Measurements from ENCODE around the gene APAF1. TPM values are rescaled to one million over a fixed set of nuclear protein-coding genes. Genes with fewer than 3 reads are reported as not detected.

The APAF1 gene
- total and polyA plus RNA-seq, 7 experiments from 2014 or later: 3.4 to 36.4 (median 26.7) TPM

GRCh38 chr12:98612696-98613334, 32.3 kb upstream of the APAF1 start:
- peaks cover 0 to 5% (median 1%) of the 10 kb centered on the region in 5 donors for H3K36me3 Mint-ChIP-seq
- no peaks in the 10 kb centered on the region for H3K36me3 ChIP-seq (ENCODE audit: control insufficient read depth in 2 of 3, insufficient read depth in 3 of 3, low read length in 3 of 3)
- H3K4me3 Mint-ChIP-seq: peak overlapping the region in 1 of 10 donors; percentile 0
- peaks cover 0 to 4% (median 0%) of the 10 kb centered on the region in 11 donors for H3K9me3 Mint-ChIP-seq
- H3K9me3 ChIP-seq (ENCODE audit: control insufficient read depth in 2 of 3, low read length in 3 of 3): no peaks in the 10 kb centered on the region
- H3K27me3 ChIP-seq (ENCODE audit: control insufficient read depth in 2 of 2, insufficient read depth in 2 of 2, low read length in 2 of 2): no peaks in the 10 kb centered on the region
- no peaks in the 10 kb centered on the region for H3K4me1 ChIP-seq (ENCODE audit: control insufficient read depth in 2 of 2, insufficient read depth in 2 of 2, low read length in 2 of 2)
- ChIA-PET POLR2A (interaction anchor here (0.6 to 1.1 kb wide), 3 partner anchors 19 to 26 kb away, joined by 3 to 5 read pairs (median 4); partner anchors contain the start of gene SLC25A3), CTCF (no interaction called here)
- H3K27ac Mint-ChIP-seq: peak overlapping the region in 8 of 9 donors; percentile 22 to 90 (median 70)
- H3K27me3 Mint-ChIP-seq: no peaks in the 10 kb centered on the region
- no peak for DNase-seq
- H3K4me3 ChIP-seq (ENCODE audit: low read length): no peak overlapping the region
- H3K4me1 Mint-ChIP-seq: peaks cover 0 to 7% (median 6%) of the 10 kb centered on the region in 7 donors
- intact Hi-C loops (cut with micrococcal nuclease): no loop called here
- H3K27ac ChIP-seq (ENCODE audit: low read depth, low read length): no peak overlapping the region
- ATAC-seq: peak; percentile 71

DNA sequence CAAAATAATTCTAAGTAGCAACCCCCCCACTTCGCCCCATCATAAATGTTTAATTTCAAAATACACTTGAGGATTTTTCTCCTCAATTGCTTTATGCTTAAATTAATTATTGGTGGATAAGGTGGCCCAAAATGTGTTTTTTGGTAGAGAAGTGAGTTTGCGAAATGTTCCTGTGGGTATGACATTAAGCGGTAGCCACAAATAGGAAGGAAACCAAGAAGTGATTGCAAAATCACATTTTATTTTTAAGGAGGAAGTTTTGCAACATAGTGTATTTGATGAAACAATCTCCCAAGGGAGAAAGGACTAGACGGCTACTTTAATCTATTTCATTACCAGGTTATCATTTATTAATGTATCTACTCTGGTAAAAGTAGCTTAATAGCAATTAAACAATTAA, 26.1 kb upstream of the APAF1 start:
- peak; percentile 50 for ATAC-seq
- H3K27me3 ChIP-seq (ENCODE audit: control insufficient read depth in 2 of 2, insufficient read depth in 2 of 2, low read length in 2 of 2): no peaks in the 10 kb centered on the region
- no peaks in the 10 kb centered on the region for H3K9me3 ChIP-seq (ENCODE audit: control insufficient read depth in 2 of 3, low read length in 3 of 3)
- H3K27ac Mint-ChIP-seq: no peak overlapping the region
- no peak for DNase-seq
- no peak overlapping the region for H3K4me3 Mint-ChIP-seq
- no peak overlapping the region for H3K27ac ChIP-seq (ENCODE audit: low read depth, low read length)
- H3K4me1 Mint-ChIP-seq: peaks cover 0 to 7% (median 0%) of the 10 kb centered on the region in 7 donors
- intact Hi-C loops (cut with micrococcal nuclease): no loop called here
- H3K4me1 ChIP-seq (ENCODE audit: control insufficient read depth in 2 of 2, insufficient read depth in 2 of 2, low read length in 2 of 2): no peaks in the 10 kb centered on the region
- H3K9me3 Mint-ChIP-seq: peaks cover 0 to 4% (median 0%) of the 10 kb centered on the region in 11 donors
- H3K36me3 ChIP-seq (ENCODE audit: control insufficient read depth in 2 of 3, insufficient read depth in 3 of 3, low read length in 3 of 3): no peaks in the 10 kb centered on the region
- POLR2A ChIA-PET: no interaction called here
- CTCF ChIA-PET: no interaction called here
- H3K4me3 ChIP-seq (ENCODE audit: low read length): no peak overlapping the region
- H3K27me3 Mint-ChIP-seq: no peaks in the 10 kb centered on the region
- peaks cover 0 to 5% (median 3%) of the 10 kb centered on the region in 5 donors for H3K36me3 Mint-ChIP-seq

GRCh38 chr12:98635657-98636323, 9.3 kb upstream of the APAF1 start:
- Mint-ChIP-seq H3K27me3 (no peaks in the 10 kb centered on the region), H3K4me3 (no peak overlapping the region), H3K27ac (no peak overlapping the region), H3K4me1 (peaks cover 0 to 24% (median 0%) of the 10 kb centered on the region in 7 donors), H3K9me3 (no peaks in the 10 kb centered on the region), H3K36me3 (peaks cover 0 to 16% (median 5%) of the 10 kb centered on the region in 5 donors)
- no peaks in the 10 kb centered on the region for H3K4me1 ChIP-seq (ENCODE audit: control insufficient read depth in 2 of 2, insufficient read depth in 2 of 2, low read length in 2 of 2)
- no peaks in the 10 kb centered on the region for H3K9me3 ChIP-seq (ENCODE audit: control insufficient read depth in 2 of 3, low read length in 3 of 3)
- H3K27ac ChIP-seq (ENCODE audit: low read depth, low read length): no peak overlapping the region
- DNase-seq (no peak), ATAC-seq (no peak)
- no peak overlapping the region for H3K4me3 ChIP-seq (ENCODE audit: low read length)
- ChIA-PET CTCF (interaction anchor here (0.7 kb wide), 1 partner anchor 15 kb away, joined by 3 read pairs; no protein-coding TSS in a partner anchor), POLR2A (no interaction called here)
- no peaks in the 10 kb centered on the region for H3K36me3 ChIP-seq (ENCODE audit: control insufficient read depth in 2 of 3, insufficient read depth in 3 of 3, low read length in 3 of 3)
- intact Hi-C loops (cut with micrococcal nuclease): no loop called here
- no peaks in the 10 kb centered on the region for H3K27me3 ChIP-seq (ENCODE audit: control insufficient read depth in 2 of 2, insufficient read depth in 2 of 2, low read length in 2 of 2)

GRCh38 chr12:98637068-98637467, 8.0 kb upstream of the APAF1 start:
- H3K4me1 ChIP-seq (ENCODE audit: control insufficient read depth in 2 of 2, insufficient read depth in 2 of 2, low read length in 2 of 2): no peaks in the 10 kb centered on the region
- no peaks in the 10 kb centered on the region for H3K9me3 ChIP-seq (ENCODE audit: control insufficient read depth in 2 of 3, low read length in 3 of 3)
- H3K4me3 ChIP-seq (ENCODE audit: low read length): no peak overlapping the region
- POLR2A ChIA-PET: no interaction called here
- CTCF ChIA-PET: interaction anchor here (0.6 to 1.6 kb wide), 2 partner anchors 29 to 71 kb away, joined by 3 to 5 read pairs; no protein-coding TSS in a partner anchor
- no peaks in the 10 kb centered on the region for H3K27me3 Mint-ChIP-seq
- no peak for ATAC-seq
- H3K27ac ChIP-seq (ENCODE audit: low read depth, low read length): no peak overlapping the region
- H3K36me3 ChIP-seq (ENCODE audit: control insufficient read depth in 2 of 3, insufficient read depth in 3 of 3, low read length in 3 of 3): no peaks in the 10 kb centered on the region
- intact Hi-C loops (cut with micrococcal nuclease): no loop called here
- no peak for DNase-seq
- no peak overlapping the region for H3K27ac Mint-ChIP-seq
- no peaks in the 10 kb centered on the region for H3K9me3 Mint-ChIP-seq
- H3K4me1 Mint-ChIP-seq: peaks cover 0 to 28% (median 0%) of the 10 kb centered on the region in 7 donors
- no peak overlapping the region for H3K4me3 Mint-ChIP-seq
- no peaks in the 10 kb centered on the region for H3K27me3 ChIP-seq (ENCODE audit: control insufficient read depth in 2 of 2, insufficient read depth in 2 of 2, low read length in 2 of 2)
- H3K36me3 Mint-ChIP-seq: peaks cover 0 to 19% (median 5%) of the 10 kb centered on the region in 5 donors

DNA sequence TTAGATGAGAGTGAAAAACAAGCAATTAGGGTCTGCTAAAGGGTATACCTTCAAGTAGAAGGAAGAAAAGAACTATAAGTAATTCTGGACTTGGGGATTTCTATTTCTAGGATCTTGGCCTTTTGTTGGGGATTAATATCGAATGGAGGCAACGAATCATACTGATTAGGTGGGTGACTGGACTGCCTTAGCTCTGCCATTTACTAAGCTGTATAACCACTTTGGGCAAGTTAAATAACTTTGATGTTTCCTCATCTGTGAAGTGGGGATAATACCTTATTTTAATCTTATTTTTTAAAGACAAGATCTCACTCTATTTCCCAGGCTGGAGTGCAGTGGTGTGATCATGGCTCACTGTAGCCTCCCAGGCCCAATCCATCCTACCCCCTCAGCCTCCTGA, 7.1 kb upstream of the APAF1 start:
- Histone ChIP-seq H3K27me3 (ENCODE audit: control insufficient read depth in 2 of 2, insufficient read depth in 2 of 2, low read length in 2 of 2) (no peaks in the 10 kb centered on the region), H3K9me3 (ENCODE audit: control insufficient read depth in 2 of 3, low read length in 3 of 3) (no peaks in the 10 kb centered on the region), H3K27ac (ENCODE audit: low read depth, low read length) (no peak overlapping the region), H3K4me1 (ENCODE audit: control insufficient read depth in 2 of 2, insufficient read depth in 2 of 2, low read length in 2 of 2) (no peaks in the 10 kb centered on the region), H3K4me3 (ENCODE audit: low read length) (no peak overlapping the region), H3K36me3 (ENCODE audit: control insufficient read depth in 2 of 3, insufficient read depth in 3 of 3, low read length in 3 of 3) (no peaks in the 10 kb centered on the region)
- no peak overlapping the region for H3K4me3 Mint-ChIP-seq
- CTCF ChIA-PET: interaction anchor here (1.2 kb wide), 1 partner anchor 106 kb away, joined by 3 read pairs; no protein-coding TSS in a partner anchor
- intact Hi-C loops (cut with micrococcal nuclease): no loop called here
- POLR2A ChIA-PET: interaction anchor here (1.0 kb wide), 1 partner anchor 14 kb away, joined by 4 read pairs; no protein-coding TSS in a partner anchor
- H3K4me1 Mint-ChIP-seq: peaks cover 0 to 32% (median 4%) of the 10 kb centered on the region in 7 donors
- peaks cover 0 to 14% (median 5%) of the 10 kb centered on the region in 5 donors for H3K36me3 Mint-ChIP-seq
- H3K9me3 Mint-ChIP-seq: no peaks in the 10 kb centered on the region
- H3K27ac Mint-ChIP-seq: no peak overlapping the region
- H3K27me3 Mint-ChIP-seq: no peaks in the 10 kb centered on the region
- DNase-seq (no peak), ATAC-seq (no peak)

- Histone ChIP-seq H3K27ac (ENCODE audit: low read depth, low read length) (no peak overlapping the region), H3K36me3 (ENCODE audit: control insufficient read depth in 2 of 3, insufficient read depth in 3 of 3, low read length in 3 of 3) (peaks cover 0 to 3% (median 0%) of the 10 kb centered on the region in 3 experiments), H3K4me3 (ENCODE audit: low read length) (no peak overlapping the region), H3K9me3 (ENCODE audit: control insufficient read depth in 2 of 3, low read length in 3 of 3) (no peaks in the 10 kb centered on the region), H3K27me3 (ENCODE audit: control insufficient read depth in 2 of 2, insufficient read depth in 2 of 2, low read length in 2 of 2) (no peaks in the 10 kb centered on the region), H3K4me1 (ENCODE audit: control insufficient read depth in 2 of 2, insufficient read depth in 2 of 2, low read length in 2 of 2) (no peaks in the 10 kb centered on the region)
- peaks cover 0 to 10% (median 0%) of the 10 kb centered on the region in 5 donors for H3K36me3 Mint-ChIP-seq
- no peak for ATAC-seq
- no peaks in the 10 kb centered on the region for H3K9me3 Mint-ChIP-seq
- H3K4me3 Mint-ChIP-seq: no peak overlapping the region
- POLR2A ChIA-PET: interaction anchor here (1.5 kb wide), 1 partner anchor 47 kb away, joined by 8 read pairs; the partner anchor contains the start of gene SLC25A3
- H3K27ac Mint-ChIP-seq: no peak overlapping the region
- no peaks in the 10 kb centered on the region for H3K27me3 Mint-ChIP-seq
- CTCF ChIA-PET: no interaction called here
- intact Hi-C loops (cut with micrococcal nuclease): no loop called here
- DNase-seq: no peak
- peaks cover 0 to 39% (median 8%) of the 10 kb centered on the region in 7 donors for H3K4me1 Mint-ChIP-seq
Observed at GRCh38 chr12:98639491-98639890, 5.6 kb upstream of the APAF1 start.

All from naive thymus-derived CD4-positive, alpha-beta T cell (primary cell).